ENCODE measurements around the gene THBD.

The THBD gene

DNA sequence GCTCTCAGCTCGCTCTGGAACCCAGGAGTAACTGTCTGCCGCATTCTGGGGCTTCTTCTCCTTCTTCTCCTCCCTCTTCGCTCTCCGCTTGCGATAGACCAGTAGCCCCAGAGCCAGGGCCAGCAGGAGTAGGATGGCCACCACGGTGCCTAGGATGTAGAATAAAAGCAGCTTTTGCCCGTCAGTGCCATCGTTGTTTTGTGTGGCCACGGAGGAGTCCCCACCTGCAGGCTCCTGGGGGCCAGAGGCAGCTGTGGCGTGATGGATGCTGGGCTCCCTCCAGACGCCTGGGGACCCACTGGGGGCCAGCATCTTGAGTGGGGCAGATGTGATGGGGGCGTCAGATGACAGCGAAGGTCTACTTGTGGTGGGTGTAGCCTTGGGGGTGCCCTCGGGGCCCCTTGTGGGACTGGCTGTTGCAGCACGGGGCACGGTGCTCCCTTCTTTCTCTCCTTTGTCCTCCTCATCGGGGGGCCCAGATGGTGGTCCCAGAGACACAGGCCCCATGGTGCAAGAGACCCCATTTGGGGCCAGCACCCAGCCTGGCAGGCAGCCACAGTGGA is 34.9 kb upstream of the THBD start:
- DNase-seq, result no peak

DNA sequence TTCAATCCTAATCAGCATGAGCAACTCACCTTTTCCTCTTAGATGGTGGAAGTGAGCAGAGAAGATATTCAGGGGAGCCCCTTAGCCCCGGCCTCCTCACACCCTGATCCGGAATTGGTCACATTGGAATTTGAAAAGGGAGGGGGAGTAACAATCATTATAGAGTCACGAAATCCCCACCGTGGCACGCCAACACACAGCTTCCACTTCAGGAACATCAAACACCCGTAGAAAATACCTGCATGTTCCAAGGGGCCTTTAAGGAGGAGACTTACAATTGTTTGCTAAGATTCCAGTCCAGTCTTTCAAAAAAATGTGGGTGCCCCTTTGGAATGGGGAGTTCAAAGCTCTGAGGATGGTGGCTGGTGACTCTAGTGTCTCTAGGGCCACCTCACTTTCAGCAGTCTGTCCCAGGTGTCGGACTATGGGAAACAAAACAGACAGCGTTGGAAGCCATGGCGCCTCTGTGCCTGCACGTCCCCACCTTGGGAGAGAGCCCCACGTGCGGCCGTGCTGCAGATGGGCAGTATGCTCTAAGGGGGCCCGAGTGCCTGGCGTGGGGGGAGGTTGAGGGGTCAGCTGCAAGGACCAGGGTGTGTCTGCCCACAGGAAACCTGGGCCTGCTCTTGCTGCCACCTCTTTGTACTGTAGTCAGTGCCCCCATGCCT is 34.2 kb upstream of the THBD start:
- DNase-seq, result no peak

DNA sequence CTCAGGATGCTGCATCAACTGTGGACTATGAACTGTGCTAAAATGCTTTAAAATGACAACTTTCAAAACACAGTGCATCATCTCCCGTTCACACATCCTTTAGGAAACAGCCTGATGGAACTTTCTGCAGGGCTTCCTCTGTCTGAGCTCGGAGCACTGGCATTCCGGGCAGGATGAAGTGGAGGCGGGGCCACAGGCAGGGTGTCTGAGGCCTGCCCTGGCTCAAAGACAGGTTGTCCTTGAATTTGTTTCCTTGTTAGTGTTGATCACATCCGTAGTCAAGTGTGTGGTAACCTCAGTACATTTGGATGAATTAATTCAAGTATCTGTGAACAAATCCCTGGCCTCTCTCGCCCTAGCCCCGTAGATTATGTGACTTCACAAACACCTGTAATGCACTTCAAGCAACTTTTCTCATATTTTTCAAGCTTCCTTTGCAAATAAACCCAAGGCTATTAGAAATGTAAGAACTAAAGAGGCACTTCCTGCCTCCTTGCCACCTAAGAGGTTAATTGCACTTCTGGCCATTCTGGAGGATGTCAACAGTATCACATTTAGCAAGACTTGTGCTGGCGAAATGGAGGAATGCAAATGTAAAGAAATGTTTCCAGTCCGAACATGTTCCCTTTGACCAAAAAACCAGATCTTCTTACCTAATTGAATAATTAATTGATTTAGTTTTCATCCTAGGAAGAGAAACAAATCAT is 33.5 kb upstream of the THBD start:
- no peak for DNase-seq

DNA sequence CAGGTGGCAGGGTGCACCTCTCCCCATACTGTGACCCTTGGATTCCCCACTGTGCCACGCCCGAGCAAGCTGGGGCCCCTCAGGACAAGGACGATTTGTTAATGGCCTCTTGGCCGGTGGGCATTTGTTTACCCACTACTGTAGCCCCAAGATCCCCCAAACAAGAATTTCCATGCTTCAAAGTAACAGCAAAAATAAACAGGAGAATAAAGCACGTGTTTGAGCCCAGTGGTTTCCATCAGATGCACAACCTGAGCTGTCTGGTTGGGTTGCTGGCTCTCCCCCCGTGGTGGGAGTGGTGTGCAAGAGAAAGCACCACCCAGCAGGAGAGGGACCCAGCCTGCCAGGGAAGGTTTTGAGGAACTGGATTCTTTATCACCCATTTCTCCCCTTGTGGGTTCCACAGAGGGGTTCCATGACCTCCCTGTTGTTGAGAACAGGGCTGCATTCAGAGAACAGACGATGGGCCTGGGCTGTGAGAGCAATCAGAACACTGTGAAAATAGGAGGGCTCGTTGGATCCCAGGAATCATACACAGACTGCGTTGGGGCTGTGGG is 31.9 kb upstream of the THBD start:
- DNase-seq, result no peak

DNA sequence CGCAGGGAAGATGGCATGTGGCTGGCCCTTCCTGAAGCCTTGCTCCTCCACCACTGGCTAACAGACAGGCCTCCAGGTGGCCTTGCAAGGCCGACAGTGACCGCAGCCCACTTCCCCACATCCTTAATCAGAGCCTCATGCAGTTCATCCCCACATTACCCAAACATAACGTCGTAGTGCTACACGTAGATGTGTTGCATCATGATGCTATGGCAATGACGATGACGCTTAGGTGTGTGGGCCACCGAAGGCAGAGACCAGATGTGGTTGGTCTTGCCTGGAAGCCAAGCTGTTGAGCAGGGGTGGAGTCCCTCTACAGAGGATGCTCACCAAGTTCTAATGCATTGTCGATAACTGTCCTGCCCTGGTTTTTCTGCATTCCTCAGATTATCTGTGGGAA is 31.0 kb upstream of the THBD start:
- DNase-seq, result no peak

DNA sequence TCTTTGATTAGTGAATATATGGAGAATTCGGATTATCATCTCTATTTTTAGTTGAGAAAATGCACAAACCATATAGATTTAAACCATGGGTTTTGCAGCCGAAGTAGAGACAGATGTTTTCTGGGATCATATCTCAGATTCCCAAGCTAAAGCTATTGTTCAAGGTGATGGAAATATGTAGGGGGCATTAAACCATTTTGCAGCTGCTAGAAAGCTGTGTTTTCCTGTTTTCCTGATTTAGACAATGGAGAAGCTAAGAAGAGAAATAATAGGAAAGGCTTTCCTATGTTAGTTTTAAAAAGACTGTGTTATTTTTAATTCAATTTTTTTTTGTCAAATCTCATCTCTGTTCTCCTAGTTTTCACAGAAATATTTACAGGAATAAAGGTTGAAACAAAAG is 30.5 kb upstream of the THBD start:
- no peak for DNase-seq

DNA sequence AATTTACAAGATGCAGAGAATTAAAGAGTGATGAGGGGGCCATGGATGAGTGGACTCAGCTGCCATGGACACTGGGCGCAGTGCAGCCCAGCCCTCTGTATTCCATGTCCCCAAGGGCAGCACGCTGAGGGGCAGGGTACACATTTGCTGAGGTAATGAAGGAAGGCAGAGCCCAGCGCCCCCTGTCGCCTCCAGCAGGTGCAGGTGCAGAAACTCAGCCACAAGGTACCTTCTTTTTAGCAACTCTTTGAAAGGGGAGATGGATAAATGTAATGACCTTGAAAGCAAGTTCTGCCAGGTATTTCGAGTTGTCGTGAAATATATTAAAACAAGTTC is 29.5 kb upstream of the THBD start:
- no peak for DNase-seq

DNA sequence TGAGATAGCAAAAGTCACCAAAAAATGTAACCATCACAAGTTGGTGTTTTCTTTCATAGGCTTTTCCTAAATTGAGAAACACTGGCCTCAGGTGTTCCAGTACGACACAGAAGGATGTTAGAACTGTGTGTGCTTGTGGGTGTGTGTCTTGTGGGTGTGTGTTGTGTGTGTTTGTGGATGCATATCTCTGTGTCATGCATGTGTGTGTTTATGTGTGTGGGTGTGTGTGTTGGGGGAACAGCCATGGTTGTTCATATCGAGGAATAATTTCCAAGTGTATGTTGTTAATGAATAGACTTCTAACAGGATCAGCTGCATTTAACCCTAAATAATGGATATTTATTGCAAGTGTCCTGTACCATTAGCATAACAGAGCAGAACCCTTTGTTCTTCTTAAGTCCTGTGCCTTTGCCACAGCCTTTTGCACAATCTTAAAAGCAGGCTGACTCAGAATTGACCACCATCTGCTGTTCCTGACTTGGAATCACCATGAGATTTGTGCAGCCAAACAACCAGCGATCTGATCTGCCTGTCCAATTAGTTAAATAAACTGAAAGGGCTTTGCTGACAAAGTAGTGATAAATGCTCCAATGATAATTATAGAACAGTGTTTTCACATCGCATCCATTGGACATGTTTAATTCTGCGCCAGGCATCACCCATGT is 29.0 kb upstream of the THBD start:
- no peak for DNase-seq

DNA sequence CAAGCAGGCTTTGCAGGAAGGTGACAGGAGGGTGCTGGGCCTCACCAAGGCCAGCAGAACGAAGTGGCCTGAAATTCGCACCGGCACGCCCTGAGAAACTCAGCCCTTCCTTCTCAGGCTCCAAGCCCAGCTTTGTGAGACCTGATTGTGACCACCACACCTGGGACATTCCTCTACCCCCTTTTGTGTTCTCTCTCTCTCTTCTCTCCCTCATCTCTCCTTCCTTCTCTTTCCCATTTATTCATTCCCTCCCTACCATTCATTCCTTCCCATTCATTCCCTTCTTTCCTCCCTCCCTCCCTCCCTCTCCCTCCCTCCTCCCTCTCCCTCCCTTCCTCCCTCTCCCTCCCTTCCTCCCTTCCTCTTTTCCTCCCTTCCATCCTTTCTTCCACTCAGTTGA is 27.8 kb upstream of the THBD start:
- no peak for DNase-seq

DNA sequence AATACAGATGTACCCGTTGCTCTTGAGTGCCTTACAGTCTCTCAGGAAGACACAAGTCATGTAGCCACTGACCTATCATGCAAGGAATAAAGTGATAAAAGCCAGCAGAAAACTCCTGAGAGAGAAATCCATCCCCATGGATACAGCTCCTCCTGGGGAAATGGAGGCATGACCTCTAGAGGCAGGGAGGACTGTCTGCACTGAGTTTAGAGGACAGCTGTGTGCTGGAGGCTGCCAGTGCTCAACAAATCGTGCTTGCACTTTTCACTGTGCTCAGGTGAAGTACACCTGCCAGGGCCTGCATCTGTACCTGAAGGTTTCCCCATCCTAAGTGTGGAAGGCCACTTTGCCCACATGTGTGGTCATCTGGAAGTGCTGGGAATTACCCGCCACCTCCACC is 24.6 kb upstream of the THBD start:
- DNase-seq, result no peak

DNA sequence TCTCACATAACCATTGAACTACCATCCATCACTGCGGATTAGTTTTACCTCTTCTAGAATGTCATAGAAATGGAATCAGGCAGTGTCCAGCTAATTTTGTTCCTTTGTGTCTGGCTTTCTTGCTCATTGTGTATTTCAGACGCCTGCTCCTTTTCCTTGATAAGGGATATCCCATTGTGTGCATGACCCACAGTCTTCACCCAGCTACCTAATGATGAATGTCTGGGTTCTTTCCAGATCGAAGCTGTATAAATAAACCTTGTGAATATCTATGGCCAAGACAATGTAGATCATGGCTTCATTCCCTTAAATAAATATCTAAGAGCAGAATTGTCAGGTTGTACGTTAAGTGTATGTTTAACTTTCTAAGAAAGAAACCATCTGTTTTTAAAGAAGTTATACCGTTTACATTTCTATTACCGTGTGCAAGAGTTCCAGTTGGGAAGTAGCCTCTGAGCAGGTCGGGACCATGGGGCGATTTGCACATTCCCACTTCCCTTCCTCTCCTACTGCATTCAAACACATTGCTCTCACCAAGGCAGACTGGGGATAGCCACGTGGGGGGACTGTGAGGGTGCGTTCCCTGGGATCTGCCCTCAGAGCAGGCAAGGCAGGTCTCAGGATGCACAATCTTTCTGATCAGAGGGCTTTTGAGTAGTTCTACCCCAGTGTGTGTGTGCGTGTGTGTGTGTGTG is 23.6 kb upstream of the THBD start:
- no peak for DNase-seq

DNA sequence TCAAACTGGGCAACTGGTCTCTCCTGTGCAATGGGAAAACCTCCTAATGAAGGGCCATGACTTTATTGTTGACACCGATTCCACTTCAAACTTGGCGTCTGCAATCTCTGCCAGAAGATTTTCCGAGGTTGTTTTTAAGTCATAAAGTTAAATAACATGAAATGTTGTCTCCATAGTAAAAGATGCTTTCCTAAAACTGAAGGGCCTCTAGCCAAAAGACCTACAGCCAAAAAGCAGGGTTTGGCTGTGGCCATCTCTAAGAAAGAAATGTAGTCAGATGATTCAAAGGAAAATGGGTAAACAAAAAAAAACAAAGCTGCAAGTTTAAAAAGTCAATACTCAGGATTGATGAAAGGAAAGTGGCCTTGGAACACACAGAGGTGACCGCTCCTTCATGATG is 22.5 kb upstream of the THBD start:
- no peak for DNase-seq

DNA sequence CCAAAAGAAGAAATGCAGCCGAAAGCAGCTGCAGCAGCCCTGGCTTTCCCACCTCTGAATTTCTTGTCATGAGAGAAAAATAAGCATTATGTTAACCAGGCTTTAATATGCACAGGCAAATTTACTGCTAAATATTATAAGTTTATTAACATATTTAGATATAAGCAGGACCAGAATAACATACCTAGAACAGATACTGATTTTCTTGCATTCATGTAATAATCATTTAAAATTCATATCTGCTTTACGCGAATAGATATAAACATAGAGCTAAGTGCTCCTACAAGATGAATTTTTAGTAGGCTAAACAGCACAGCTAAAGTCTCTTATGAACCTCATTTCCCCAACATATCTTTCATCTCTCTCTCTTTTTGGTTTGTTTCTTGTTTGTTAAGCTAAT is 21.9 kb upstream of the THBD start:
- no peak for DNase-seq

DNA sequence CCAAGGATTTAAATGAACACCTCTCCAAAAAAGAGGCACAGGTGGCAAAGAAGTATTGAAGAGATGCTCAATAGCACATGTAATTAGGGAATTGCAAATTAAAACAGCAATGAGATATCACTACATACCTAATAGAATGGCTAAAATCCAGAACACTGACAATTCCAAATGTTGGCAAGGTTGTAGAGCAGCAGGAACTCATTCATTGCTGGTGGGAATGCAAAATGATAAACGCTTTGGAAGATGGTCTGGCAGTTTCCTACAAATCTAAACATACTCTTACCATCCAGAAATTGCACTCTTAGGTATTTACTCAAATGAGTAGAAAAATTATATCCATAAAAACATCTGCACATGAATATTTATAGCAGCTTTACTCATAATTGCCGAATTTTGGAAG is 19.6 kb upstream of the THBD start:
- no peak for DNase-seq

DNA sequence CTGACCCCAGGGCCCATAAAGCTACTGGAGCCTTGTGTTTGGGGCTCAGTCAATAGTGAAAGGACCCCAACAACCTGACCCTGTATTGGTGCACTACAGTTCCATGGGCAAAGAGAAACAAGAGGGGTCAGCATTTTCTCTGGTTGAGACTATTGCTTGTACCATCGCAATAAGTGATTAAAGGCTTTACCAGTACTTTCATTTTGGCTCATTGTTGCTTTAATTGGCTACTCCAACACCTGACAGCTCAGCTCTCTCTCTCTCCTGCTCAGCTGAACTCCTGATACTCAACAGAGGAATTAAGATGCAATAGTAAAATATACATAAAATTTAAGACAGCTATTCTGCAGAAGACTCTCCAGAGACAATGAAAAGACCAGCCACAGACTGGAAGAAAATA is 18.8 kb upstream of the THBD start:
- DNase-seq, result no peak

DNA sequence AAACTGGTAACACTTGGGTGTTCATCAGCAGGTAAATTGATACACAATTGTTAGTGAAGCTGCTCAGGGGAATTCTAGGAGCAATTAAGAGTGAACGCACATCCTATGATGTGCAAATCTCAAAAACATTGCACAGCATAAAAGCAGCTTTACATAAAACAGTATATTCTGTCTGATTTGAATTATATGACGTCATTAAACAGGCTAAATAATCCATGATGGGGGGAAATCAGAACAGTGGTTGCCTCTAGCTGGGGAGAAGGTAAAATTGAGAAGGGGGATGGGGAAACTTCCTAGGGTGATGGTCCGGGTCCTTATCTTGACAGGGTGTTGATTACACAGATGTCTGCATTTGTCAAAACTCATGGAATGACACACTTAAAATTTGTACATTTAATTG is 17.3 kb upstream of the THBD start:
- DNase-seq, result no peak

DNA sequence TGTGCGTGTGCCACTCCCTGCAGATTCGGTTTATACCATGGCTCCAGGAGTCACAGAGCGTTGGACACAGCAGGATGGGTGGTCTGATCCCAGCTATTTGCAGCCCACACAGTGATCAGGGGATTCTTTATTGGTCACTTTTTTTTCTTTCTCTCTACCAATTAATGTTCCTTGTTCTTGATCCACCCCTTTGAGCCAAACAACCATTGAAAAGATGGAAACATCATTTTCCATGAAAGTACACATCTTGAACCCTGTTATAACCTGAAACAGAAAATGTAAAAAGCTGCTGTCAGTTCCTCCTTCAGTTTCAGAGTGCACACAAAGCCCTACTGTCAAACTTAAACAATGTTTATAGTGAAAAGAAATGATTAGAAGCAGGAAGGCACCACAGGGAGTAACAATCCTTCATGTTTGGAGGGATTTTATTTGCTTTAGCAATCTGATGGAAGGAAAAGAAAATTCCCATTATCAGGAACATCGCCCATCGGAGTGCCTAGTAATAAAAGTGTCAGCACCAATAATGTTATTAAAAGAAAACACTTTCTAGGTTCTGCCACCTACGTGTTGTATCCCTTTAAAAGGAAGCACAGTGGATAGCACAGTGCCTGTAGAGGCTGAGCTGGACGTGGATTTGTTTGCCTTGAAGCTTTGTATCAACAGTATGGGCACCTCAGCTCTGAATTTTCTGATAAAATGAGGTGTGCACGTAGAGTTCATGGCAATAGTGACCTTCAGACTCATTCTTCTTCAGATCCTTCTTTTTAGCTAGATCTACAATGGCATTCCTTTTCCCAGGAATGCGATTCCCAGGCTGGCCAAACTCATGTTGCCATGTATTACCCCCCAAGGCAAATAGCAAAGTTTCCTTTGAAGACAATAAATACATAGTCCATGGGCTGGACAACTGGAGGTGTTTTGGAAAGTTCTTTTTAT is 16.1 kb upstream of the THBD start:
- DNase-seq, result no peak

DNA sequence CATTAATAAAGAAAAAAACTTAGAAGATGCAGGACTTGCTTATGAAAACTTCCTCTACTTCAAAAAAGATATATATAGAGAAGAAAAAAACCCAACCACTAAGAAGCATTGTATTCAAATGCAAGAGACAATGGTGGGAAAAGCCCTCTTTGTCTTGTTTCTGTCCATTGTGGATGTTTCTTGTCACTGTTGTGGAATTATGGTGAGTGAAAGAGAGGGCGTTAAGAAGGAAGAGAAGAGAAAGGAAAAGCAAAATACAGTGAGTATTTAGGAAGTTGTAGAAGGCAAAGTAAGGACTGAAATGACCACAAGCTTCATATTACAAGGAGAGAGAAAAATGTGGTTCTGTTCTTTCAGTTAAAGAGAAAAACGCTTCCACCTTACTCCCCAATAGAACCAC is 14.1 kb upstream of the THBD start:
- DNase-seq, result no peak

DNA sequence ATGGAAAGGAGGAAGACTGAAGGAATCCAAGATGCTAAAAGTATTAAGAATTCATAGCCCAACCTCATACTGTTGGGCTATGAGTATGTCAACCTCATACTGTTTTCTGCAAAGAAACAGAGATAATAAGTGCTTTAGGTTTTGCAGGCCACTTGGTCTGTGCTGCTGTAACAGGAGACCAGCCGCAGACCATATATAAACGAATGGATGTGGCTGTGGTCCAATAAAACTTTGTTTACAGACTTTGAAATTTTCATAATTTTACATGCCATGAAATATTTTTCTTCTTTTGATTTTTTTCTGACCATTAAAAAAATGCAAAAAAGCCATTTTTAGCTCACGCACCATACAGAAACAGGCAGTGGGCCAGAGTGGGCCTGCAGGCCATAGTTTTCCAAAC is 13.7 kb upstream of the THBD start:
- no peak for DNase-seq

DNA sequence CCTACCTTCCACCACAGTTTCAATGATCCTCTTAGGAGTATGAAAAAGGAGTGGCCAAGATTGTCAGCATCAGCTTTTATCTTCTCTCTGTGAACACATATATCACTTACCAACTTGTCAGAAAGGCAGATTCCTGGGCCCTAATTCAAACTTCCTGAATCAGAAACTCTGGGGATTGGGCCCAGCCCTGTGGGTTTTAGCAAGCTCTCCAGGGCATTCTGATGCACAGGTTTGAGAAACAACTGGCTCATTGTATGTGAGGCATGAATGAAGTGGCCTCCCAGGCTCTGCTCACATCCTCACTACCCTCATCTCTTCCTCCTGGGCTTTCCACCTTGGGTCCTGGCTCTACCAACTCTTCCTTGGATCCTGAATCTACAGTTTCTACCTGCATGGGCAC is 13.2 kb upstream of the THBD start:
- DNase-seq, result no peak

DNA sequence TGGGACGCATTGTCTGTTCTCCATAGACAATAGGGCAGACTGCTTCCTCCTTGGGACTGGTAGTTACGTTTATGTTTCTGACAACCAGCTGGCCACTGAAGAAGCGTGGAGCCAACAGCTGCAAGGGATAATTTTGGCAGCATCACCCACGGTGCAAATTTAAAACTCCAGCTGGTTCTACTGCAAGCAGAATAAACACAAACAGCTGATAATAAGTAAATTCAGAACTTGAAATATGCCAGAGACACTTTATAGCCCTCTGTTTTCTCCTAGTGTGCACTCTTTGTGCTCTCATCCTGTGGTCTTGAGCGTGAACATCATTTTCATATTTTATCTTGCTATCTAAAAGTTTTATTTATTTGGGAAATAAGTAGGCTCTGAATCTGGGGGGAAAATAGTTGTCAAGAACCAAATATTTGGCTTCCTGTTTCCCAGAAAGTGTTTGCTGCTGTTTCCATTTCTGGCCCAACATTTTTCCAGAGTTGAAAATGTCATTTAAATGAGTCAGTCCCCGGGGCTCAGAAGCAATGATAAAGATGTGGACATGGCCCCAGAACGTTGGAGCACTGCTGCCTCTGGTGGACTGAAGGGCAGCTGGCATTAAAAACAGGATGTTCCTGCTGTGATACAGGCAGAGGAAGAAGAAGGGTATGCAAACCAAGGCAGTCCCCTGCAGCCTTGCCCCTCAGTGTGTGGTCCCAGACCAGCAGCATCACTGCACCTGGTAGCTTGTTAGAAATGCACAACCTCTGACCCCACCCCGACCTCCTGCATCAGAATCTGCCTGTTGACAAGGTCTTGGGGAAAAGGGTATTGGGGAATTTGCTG is 12.5 kb upstream of the THBD start:
- DNase-seq, result no peak
